Thyroid gland (tissue), 4 donors: ENCODE data around the gene ALDH3A2.

Experiments
- POLR2A ChIP-seq, 2 donors: fragments of 450-650 bp; IDR thresholded peaks; one replicate each; pipeline ENCODE4 v1.6.1; 2017; ENCODE audit warnings: antibody characterized with exemption in 2 of 2, mild to moderate bottlenecking in 2 of 2, moderate library complexity in 1 of 2
- TF ChIP-seq, protein P1 (sequence below), 6 experiments: fragments of 200-600 bp in 3 of 6; fragments of 450-650 bp in 3 of 6; sonication (generic) in 3 of 6; IDR thresholded peaks; one replicate each; pipeline ENCODE4 v1.5.1; 2016 to 2019; ENCODE audit warnings: antibody characterized with exemption in 6 of 6, mild to moderate bottlenecking in 2 of 6, inconsistent platforms in 1 of 6, moderate library complexity in 1 of 6

DNA sequence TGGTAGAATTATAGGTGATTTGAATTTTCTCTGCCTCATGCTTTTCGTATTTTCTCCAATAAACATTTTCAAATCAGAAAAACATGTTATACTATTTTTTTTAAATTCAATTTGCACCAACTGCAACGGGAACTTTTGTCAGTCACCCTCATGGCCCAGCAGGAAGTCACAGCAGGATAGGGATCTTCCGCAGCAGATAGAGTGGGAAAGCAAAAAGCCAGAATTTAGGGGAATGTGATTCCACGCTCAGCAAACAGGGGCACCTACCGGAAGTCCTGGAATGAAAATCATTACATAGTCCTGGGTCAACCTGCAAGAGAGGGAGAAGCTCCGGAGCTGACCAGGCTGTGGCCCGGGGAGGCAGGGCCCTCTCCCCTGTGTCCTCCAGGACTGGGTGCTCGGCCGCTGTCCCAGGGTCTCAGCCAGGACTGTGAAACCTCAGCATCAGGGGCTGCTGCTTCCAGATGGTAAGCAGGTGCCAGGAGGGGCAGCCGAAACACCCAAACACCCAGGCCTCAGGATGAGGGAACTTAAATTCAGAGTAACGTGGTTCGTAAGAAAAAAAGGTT, 64.0 kb downstream of the ALDH3A2 start:
- TF ChIP-seq POLR2A (IDR thresholded peaks at IDR 0.05): no peak
- TF ChIP-seq, protein P1, sequence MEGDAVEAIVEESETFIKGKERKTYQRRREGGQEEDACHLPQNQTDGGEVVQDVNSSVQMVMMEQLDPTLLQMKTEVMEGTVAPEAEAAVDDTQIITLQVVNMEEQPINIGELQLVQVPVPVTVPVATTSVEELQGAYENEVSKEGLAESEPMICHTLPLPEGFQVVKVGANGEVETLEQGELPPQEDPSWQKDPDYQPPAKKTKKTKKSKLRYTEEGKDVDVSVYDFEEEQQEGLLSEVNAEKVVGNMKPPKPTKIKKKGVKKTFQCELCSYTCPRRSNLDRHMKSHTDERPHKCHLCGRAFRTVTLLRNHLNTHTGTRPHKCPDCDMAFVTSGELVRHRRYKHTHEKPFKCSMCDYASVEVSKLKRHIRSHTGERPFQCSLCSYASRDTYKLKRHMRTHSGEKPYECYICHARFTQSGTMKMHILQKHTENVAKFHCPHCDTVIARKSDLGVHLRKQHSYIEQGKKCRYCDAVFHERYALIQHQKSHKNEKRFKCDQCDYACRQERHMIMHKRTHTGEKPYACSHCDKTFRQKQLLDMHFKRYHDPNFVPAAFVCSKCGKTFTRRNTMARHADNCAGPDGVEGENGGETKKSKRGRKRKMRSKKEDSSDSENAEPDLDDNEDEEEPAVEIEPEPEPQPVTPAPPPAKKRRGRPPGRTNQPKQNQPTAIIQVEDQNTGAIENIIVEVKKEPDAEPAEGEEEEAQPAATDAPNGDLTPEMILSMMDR (IDR thresholded peaks at IDR 0.05): no peak
